GM12878 (cell line): Measurements from ENCODE around the gene ATAD3A.
"Not testable (repeated sequence)": the region's sequence is repeated elsewhere in the genome, so short reads cannot be mapped to it uniquely, and the experiment has no call there.

Source experiments
- CTCF ChIP-seq, 3 experiments: IDR thresholded peaks in 2 of 3; conservative IDR thresholded peaks in 1 of 3; 2 replicates each; pipeline ENCODE4 v1.5.1; 2011; ENCODE audit warnings: low read depth in 3 of 3, low read length in 3 of 3, mild to moderate bottlenecking in 3 of 3, control low read depth in 2 of 3, moderate library complexity in 2 of 3, inconsistent platforms in 1 of 3, mixed read lengths in 1 of 3; ENCODE audit not compliant: control insufficient read depth in 2 of 3, insufficient read depth in 1 of 3; ENCODE audit errors: extremely low read depth in 1 of 3
- SIX5 ChIP-seq: IDR thresholded peaks from 2 replicates; pipeline ENCODE4 v1.6.1; 2011; ENCODE audit warnings: mild to moderate bottlenecking, low read depth, low read length, moderate library complexity; ENCODE audit not compliant: severe bottlenecking

- not testable (repeated sequence) for TF ChIP-seq CTCF (IDR thresholded peaks at IDR 0.05 in 2 of 3, conservative IDR thresholded peaks at IDR 0.05 in 1 of 3; ENCODE audit: control insufficient read depth in 2 of 3, extremely low read depth in 1 of 3, insufficient read depth in 1 of 3, low read depth in 3 of 3, low read length in 3 of 3); SIX5
These were observed 45.0 kb downstream of the ATAD3A start for GRCh38 chr1:1556961-1557360.
